Measurements from ENCODE around the gene NUDCD3.

DNA sequence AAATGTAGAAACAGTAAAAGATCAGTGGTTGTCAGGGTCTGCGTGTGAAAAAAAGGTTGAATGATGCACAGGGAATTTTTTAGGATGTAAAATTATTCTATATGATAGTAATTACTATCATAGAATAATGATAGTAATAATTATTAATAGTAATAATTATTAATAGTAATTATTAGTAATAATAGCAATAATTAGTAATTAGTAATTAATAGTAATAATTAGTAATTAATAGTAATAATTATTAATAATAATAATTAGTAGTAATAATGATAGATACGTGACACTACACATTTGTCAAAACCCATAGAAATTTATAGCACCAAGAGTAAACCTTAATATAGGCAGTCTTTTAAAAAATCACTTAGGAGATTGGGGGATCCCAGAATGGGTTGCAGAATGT is 4.5 kb upstream of the NUDCD3 start:
- TF ChIP-seq CTCF (IDR thresholded peaks at IDR 0.05), result no peak
- no peak for TF ChIP-seq POLR2A (IDR thresholded peaks at IDR 0.05)
